OCI-LY7 (cell line): Measurements from ENCODE around the gene LDAH. TPM values are rescaled to one million over a fixed set of nuclear protein-coding genes. Genes with fewer than 3 reads are reported as not detected.

Experiments
- BruUV-seq: library from RNA; stranded (reverse); fragments of 400-500 nt; replicated peaks from 2 replicates; lab custom pipeline; 2021; lab: Mats Ljungman, UMichigan
- CTCF ChIA-PET: fragments of 300-600 bp; sonication (Branson Sonifier 250); formaldehyde crosslinking; loops from one replicate; lab custom pipeline; 2022; ENCODE audit warnings: antibody characterized with exemption; ENCODE audit not compliant: unreplicated experiment; lab: Charles Lee
- POLR2A ChIA-PET: fragments of 300-600 bp; sonication (Branson Sonifier 250); formaldehyde crosslinking; loops from one replicate; lab custom pipeline; 2022; ENCODE audit warnings: antibody characterized with exemption; lab: Charles Lee
- DNase-seq: peaks from one replicate; pipeline ENCODE4 v3.0.0-alpha.2; 2015; ENCODE audit warnings: low spot score
- H2AFZ ChIP-seq: fragments of 200-600 bp; sonication (generic), shearing (Covaris generic); 2 replicates; pipeline ENCODE4 v1.6.1; 2014; ENCODE audit warnings: mild to moderate bottlenecking, antibody characterized with exemption, low read length, moderate library complexity
- H3K27ac ChIP-seq: fragments of 200-600 bp; sonication (generic); 2 replicates; pipeline ENCODE4 v1.5.1; 2014; ENCODE audit warnings: mixed run types, low read depth, mild to moderate bottlenecking, moderate library complexity, low read length, inconsistent platforms; ENCODE audit not compliant: poor library complexity, severe bottlenecking
- H3K36me3 ChIP-seq: fragments of 200-600 bp; sonication (generic); 2 replicates; pipeline ENCODE4 v1.6.1; 2014; ENCODE audit warnings: mild to moderate bottlenecking, antibody characterized with exemption, low read length, moderate library complexity, mixed read lengths; ENCODE audit not compliant: insufficient read depth
- H3K4me1 ChIP-seq: fragments of 200-600 bp; sonication (generic); 2 replicates; pipeline ENCODE4 v1.5.1; 2014; ENCODE audit warnings: mild to moderate bottlenecking, low read length; ENCODE audit not compliant: insufficient read depth, poor library complexity, severe bottlenecking
- H3K4me2 ChIP-seq: fragments of 200-600 bp; sonication (generic); 2 replicates; pipeline ENCODE4 v1.6.1; 2014; ENCODE audit warnings: mild to moderate bottlenecking, low read length
- H3K4me3 ChIP-seq: fragments of 200-600 bp; sonication (generic); 2 replicates; pipeline ENCODE4 v1.5.1; 2014; ENCODE audit warnings: mild to moderate bottlenecking, low read depth, low read length; ENCODE audit not compliant: poor library complexity, severe bottlenecking
- H3K79me2 ChIP-seq: fragments of 200-600 bp; sonication (generic); 2 replicates; pipeline ENCODE4 v1.6.1; 2016; ENCODE audit warnings: low read depth, mild to moderate bottlenecking, low read length, moderate library complexity, mixed read lengths; ENCODE audit not compliant: insufficient read depth
- H3K9me2 ChIP-seq: fragments of 200-600 bp; sonication (generic); 2 replicates; pipeline ENCODE4 v1.6.1; 2016; ENCODE audit warnings: mild to moderate bottlenecking, low read length, mixed read lengths; ENCODE audit not compliant: insufficient read depth
- H3K9me3 ChIP-seq: fragments of 200-600 bp; sonication (generic); 2 replicates; pipeline ENCODE4 v1.6.1; 2014; ENCODE audit warnings: mild to moderate bottlenecking, mixed run types, low read length, mixed read lengths
- H4K20me1 ChIP-seq: fragments of 200-600 bp; sonication (generic); 2 replicates; pipeline ENCODE4 v1.6.1; 2014; ENCODE audit warnings: mild to moderate bottlenecking, antibody characterized with exemption, low read length, moderate library complexity, mixed read lengths; ENCODE audit not compliant: insufficient read depth
- CTCF ChIP-seq: fragments of 200-600 bp; sonication (generic); conservative IDR thresholded peaks from 2 replicates; pipeline ENCODE4 v1.5.1; 2014; ENCODE audit warnings: mild to moderate bottlenecking, antibody characterized with exemption, low read length, moderate library complexity, mixed read lengths
- EZH2phosphoT487 ChIP-seq: fragments of 200-600 bp; sonication (generic); IDR thresholded peaks from 2 replicates; pipeline ENCODE4 v1.6.1; 2018; ENCODE audit warnings: low read depth, borderline replicate concordance, mild to moderate bottlenecking, mixed run types, antibody characterized with exemption, low read length, moderate library complexity, mixed read lengths
- intact Hi-C: fragments of 100-400 bp; cut with micrococcal nuclease; formaldehyde crosslinking; loops from one replicate; pipeline ENCODE4 v1.10.0; 2022; ENCODE audit not compliant: unreplicated experiment
- total RNA-seq, 2 experiments: library from RNA; depleted of rRNA in 1 of 2; stranded (reverse); fragments of >200 nt in 1 of 2; shearing (Covaris generic) in 1 of 2; gene quantifications; 2 replicates each; pipeline ENCODE4 v1.2.3, GENCODE V29; 2014 to 2022

The LDAH gene
- total RNA-seq, 2 experiments from 2014 or later: 21.7 to 38.1 TPM

GRCh38 chr2:20806286-20806685, 16.6 kb downstream of the LDAH start:
- no peak overlapping the region for H2AFZ ChIP-seq
- intact Hi-C loops: no loop called here
- H3K9me3 ChIP-seq: no peaks in the 10 kb centered on the region
- H3K4me3 ChIP-seq: no peak overlapping the region
- 0 out of 2 replicates have a peak, but pooled peaks cover 5% of the 10 kb centered on the region for H4K20me1 ChIP-seq
- POLR2A ChIA-PET: no interaction called here
- no peaks in the 10 kb centered on the region for H3K36me3 ChIP-seq
- no peak for DNase-seq
- H3K4me2 ChIP-seq: no peak overlapping the region
- H3K9me2 ChIP-seq: no peaks in the 10 kb centered on the region
- CTCF ChIA-PET: no interaction called here
- peaks cover 25% of the 10 kb centered on the region; the same call in 1 of the 2 replicates for H3K79me2 ChIP-seq
- no TSS peak for BruUV-seq
- TF ChIP-seq CTCF: no peak
- no peak for TF ChIP-seq EZH2phosphoT487
- H3K27ac ChIP-seq: no peak overlapping the region
- H3K4me1 ChIP-seq: no peaks in the 10 kb centered on the region

GRCh38 chr2:20803974-20804373, 18.9 kb downstream of the LDAH start:
- H3K4me2 ChIP-seq: no peak overlapping the region
- H3K27ac ChIP-seq: no peak overlapping the region
- H3K36me3 ChIP-seq: peaks cover 5% of the 10 kb centered on the region; the same call in 1 of the 2 replicates
- no peak for TF ChIP-seq CTCF
- no peak for TF ChIP-seq EZH2phosphoT487
- no peaks in the 10 kb centered on the region for H3K9me3 ChIP-seq
- POLR2A ChIA-PET: no interaction called here
- H3K79me2 ChIP-seq: peaks cover 25% of the 10 kb centered on the region; the same call in 1 of the 2 replicates
- no peak overlapping the region for H2AFZ ChIP-seq
- H3K4me3 ChIP-seq: no peak overlapping the region
- 0 out of 2 replicates have a peak, but pooled peaks cover 5% of the 10 kb centered on the region for H4K20me1 ChIP-seq
- no peaks in the 10 kb centered on the region for H3K4me1 ChIP-seq
- no peaks in the 10 kb centered on the region for H3K9me2 ChIP-seq
- no TSS peak for BruUV-seq
- CTCF ChIA-PET: no interaction called here
- no peak for DNase-seq
- intact Hi-C loops: no loop called here

- intact Hi-C loops: no loop called here
- H4K20me1 ChIP-seq: 0 out of 2 replicates have a peak, but pooled peaks cover 5% of the 10 kb centered on the region
- CTCF ChIA-PET: no interaction called here
These were observed 19.6 kb downstream of the LDAH start for GRCh38 chr2:20803226-20803682.

More at GRCh38 chr2:20803226-20803682, 19.6 kb downstream of the LDAH start:
- DNase-seq: no peak
- TF ChIP-seq CTCF (no peak), EZH2phosphoT487 (no peak)
- H3K4me3 ChIP-seq: no peak overlapping the region
- POLR2A ChIA-PET: interaction anchor here (0.7 to 1.2 kb wide), 2 partner anchors 9 to 53 kb away, joined by 4 read pairs; no protein-coding TSS in a partner anchor
- H2AFZ ChIP-seq: no peak overlapping the region
- peaks cover 25% of the 10 kb centered on the region; the same call in 1 of the 2 replicates for H3K79me2 ChIP-seq
- H3K9me3 ChIP-seq: no peaks in the 10 kb centered on the region
- no peak overlapping the region for H3K4me2 ChIP-seq
- H3K36me3 ChIP-seq: peaks cover 6% of the 10 kb centered on the region; the same call in 1 of the 2 replicates
- no peaks in the 10 kb centered on the region for H3K9me2 ChIP-seq
- no peaks in the 10 kb centered on the region for H3K4me1 ChIP-seq
- no peak overlapping the region for H3K27ac ChIP-seq
- BruUV-seq: no TSS peak
